ENCODE data around the gene MYZAP.

DNA sequence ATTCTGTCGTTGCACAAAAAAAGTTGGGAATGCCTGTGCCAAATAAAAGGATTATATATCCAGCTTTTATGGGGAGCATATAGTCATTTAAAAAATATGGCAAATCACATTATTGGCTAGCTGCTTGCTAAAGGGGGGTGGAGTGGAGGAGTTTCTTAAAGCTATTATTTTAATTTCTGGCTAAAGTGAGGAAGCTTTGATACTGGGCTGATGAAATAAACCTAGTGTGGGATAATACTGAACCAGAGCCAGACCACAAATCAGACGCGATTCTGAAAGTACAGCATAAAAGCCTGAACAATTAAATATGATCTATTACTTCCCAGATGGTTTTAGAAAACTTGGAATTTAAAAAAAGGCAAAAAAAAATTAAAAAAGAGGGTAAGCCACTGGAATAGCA, 129.2 kb downstream of the MYZAP start:
- TF ChIP-seq, protein P1, sequence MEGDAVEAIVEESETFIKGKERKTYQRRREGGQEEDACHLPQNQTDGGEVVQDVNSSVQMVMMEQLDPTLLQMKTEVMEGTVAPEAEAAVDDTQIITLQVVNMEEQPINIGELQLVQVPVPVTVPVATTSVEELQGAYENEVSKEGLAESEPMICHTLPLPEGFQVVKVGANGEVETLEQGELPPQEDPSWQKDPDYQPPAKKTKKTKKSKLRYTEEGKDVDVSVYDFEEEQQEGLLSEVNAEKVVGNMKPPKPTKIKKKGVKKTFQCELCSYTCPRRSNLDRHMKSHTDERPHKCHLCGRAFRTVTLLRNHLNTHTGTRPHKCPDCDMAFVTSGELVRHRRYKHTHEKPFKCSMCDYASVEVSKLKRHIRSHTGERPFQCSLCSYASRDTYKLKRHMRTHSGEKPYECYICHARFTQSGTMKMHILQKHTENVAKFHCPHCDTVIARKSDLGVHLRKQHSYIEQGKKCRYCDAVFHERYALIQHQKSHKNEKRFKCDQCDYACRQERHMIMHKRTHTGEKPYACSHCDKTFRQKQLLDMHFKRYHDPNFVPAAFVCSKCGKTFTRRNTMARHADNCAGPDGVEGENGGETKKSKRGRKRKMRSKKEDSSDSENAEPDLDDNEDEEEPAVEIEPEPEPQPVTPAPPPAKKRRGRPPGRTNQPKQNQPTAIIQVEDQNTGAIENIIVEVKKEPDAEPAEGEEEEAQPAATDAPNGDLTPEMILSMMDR (IDR thresholded peaks at IDR 0.05), result no peak
- no peak for TF ChIP-seq POLR2A (IDR thresholded peaks at IDR 0.05)
- no peak for TF ChIP-seq EP300 (IDR thresholded peaks at IDR 0.05)

Measured in ovary (tissue), 3 donors.